Prostate gland (tissue), 2 donors: ENCODE data around the gene CLCF1. TPM values are rescaled to one million over a fixed set of nuclear protein-coding genes. Genes with fewer than 3 reads are reported as not detected.

ENCODE experiments used
- DNase-seq: peaks from one replicate; pipeline ENCODE4 v3.0.0-alpha.2; 2019; ENCODE audit warnings: low spot score
- H3K27ac ChIP-seq, 2 donors: fragments of 200-600 bp; sonication (generic); 2 replicates each; pipeline ENCODE4 v1.5.1; 2017 to 2019
- H3K27me3 ChIP-seq: fragments of 200-600 bp; sonication (generic); replicated peaks from 2 replicates; pipeline ENCODE4 v1.5.1; 2019; ENCODE audit not compliant: insufficient read depth
- H3K36me3 ChIP-seq, 2 donors: fragments of 200-600 bp; sonication (generic); 1 replicate in 1 of 2; 2 replicates in 1 of 2; pipeline versions ENCODE4 v1.5.1 to v1.8.1; 2017 to 2019
- H3K4me1 ChIP-seq: fragments of 200-600 bp; sonication (generic); replicated peaks from 2 replicates; pipeline ENCODE4 v1.5.1; 2019
- H3K4me3 ChIP-seq, 2 donors: fragments of 200-600 bp; sonication (generic); 2 replicates each; pipeline ENCODE4 v1.5.1; 2017 to 2019
- H3K9me3 ChIP-seq: fragments of 200-600 bp; sonication (generic); 2 replicates; pipeline ENCODE4 v1.5.1; 2017
- POLR2A ChIP-seq: fragments of 450-650 bp; IDR thresholded peaks from one replicate; pipeline ENCODE4 v1.6.1; 2016; ENCODE audit warnings: antibody characterized with exemption, mild to moderate bottlenecking
- POLR2AphosphoS5 ChIP-seq: sonication (generic); formaldehyde crosslinking; IDR thresholded peaks from one replicate; pipeline ENCODE4 v1.6.1; 2017; ENCODE audit warnings: antibody characterized with exemption
- WGBS: methylation state at CpG from one replicate; pipeline ENCODE4 v1.1.5; 2018; 5-methylcytosine and 5-hydroxymethylcytosine counted together
- intact Hi-C: fragments of 100-400 bp; cut with DNase I; formaldehyde crosslinking; loops from one replicate; pipeline ENCODE4 v1.14.2; 2022
- total RNA-seq, 2 donors: library from RNA; depleted of rRNA; stranded (reverse); fragments of >200 nt; gene quantifications; one replicate each; pipeline ENCODE4 v1.1.0, GENCODE V29; 2016
- TF ChIP-seq, protein P1 (sequence below), 4 experiments: fragments of 200-600 bp in 2 of 4; fragments of 450-650 bp in 2 of 4; sonication (generic) in 2 of 4; IDR thresholded peaks; 1 replicate in 3 of 4; 2 replicates in 1 of 4; pipeline ENCODE4 v1.5.1; 2016 to 2019; ENCODE audit warnings: antibody characterized with exemption in 4 of 4, mild to moderate bottlenecking in 2 of 4, moderate library complexity in 2 of 4

Gene CLCF1
- total RNA-seq, 2 donors from 2014 or later = 2.5 to 2.6 TPM

DNA sequence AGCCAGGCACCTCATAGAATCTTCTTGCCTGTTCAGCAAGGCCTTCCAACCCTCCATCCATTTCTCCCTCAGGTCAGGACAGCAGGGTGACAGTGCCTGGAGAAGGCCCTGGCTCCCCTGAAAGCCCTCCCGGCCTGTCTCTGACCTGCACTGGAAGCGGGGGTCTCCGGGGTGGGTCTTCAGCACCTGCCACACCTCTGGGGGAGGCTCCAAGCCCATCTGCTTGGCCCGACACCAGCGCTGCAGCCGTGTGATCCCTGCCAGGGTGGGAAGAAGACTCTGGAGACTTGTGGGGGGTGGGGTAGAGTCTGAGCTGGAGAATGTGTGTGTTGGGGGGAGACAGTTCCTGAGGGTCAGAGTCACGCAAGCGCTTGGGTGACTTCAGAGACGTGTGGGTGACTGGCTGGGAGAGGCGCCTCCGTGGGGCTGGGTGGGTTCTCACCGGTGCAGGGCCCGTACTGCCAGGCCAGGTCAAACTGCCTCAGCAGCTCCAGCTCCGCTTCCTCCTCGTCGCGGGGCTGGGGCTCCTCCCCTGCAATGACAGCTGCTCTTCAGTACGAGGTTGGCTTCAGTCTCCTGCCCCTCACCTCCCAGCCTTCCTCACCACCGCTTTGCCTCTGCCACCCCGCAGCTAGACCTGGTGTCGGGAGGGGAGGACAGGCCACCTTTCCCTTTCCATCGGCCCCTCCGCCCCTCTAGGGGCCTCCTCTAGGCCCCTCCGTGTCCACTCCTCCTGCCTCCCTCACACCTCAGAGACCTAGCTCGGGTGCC lies 20.7 kb downstream of the CLCF1 start:
- WGBS = 13% methylated on average over 25 of the region's 25 CpGs
- intact Hi-C loops = loop anchor here (2.0 to 10.0 kb wide), 2 partner anchors 22 to 152 kb away; partner anchors contain the start of genes CDK2AP2 and PITPNM1
- Histone ChIP-seq H3K4me3 (peak overlapping the region; percentile 76 to 81), H3K36me3 (no peaks in the 10 kb centered on the region), H3K27me3 (no peaks in the 10 kb centered on the region), H3K4me1 (peaks cover 25% of the 10 kb centered on the region), H3K9me3 (no peaks in the 10 kb centered on the region), H3K27ac (peak overlapping the region; percentile 99 to 100)
- no peak for TF ChIP-seq POLR2A
- no peak for TF ChIP-seq POLR2AphosphoS5
- TF ChIP-seq, protein P1, sequence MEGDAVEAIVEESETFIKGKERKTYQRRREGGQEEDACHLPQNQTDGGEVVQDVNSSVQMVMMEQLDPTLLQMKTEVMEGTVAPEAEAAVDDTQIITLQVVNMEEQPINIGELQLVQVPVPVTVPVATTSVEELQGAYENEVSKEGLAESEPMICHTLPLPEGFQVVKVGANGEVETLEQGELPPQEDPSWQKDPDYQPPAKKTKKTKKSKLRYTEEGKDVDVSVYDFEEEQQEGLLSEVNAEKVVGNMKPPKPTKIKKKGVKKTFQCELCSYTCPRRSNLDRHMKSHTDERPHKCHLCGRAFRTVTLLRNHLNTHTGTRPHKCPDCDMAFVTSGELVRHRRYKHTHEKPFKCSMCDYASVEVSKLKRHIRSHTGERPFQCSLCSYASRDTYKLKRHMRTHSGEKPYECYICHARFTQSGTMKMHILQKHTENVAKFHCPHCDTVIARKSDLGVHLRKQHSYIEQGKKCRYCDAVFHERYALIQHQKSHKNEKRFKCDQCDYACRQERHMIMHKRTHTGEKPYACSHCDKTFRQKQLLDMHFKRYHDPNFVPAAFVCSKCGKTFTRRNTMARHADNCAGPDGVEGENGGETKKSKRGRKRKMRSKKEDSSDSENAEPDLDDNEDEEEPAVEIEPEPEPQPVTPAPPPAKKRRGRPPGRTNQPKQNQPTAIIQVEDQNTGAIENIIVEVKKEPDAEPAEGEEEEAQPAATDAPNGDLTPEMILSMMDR (IDR thresholded peaks at IDR 0.05) = no peak
- DNase-seq = peak; percentile 52

DNA sequence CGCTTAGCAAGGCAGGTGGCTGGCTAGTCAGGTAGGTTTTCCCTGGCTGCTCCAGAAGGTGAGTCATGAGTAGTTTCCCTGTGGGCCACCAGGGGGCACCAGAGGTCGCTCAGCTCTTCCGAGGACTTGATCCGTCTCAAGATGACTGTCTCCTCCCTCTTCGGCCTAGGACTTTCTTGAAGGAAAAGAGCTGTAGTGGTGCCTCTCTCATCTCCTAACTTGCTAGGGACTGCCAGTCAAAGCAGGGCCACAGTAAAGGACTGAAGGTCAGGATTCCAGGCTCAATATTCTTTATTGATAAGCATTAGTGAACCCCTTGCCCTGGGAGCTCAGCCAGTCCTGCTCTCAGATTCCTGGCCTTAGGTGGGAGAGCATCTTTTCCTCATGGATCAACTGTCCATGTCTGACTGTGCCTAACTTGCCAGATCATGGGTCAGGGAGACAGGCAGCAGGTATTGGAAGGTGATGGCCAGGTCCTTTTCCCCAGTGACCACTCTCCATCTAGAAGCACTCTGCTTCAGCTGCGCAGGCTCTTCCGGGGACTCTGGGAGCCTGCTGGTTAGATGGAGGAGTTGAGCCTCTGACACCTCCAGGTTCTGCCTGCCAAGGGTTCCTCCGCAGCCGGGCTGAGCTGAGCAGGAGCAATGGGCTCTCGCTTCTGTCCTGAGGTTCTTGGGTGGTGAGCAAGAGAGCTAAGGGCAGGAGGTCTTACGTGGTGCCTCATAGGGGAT lies 22.0 kb downstream of the CLCF1 start:
- 50% methylated on average over 11 of the region's 11 CpGs for WGBS
- Histone ChIP-seq H3K36me3 (no peaks in the 10 kb centered on the region), H3K4me3 (peak overlapping the region in 1 of 2 donors; percentile 76), H3K4me1 (peaks cover 20% of the 10 kb centered on the region), H3K9me3 (no peaks in the 10 kb centered on the region), H3K27me3 (no peaks in the 10 kb centered on the region), H3K27ac (peak overlapping the region; percentile 99 to 100)
- intact Hi-C loops = loop anchor here (2.0 to 10.0 kb wide), 2 partner anchors 23 to 153 kb away; partner anchors contain the start of genes CDK2AP2 and PITPNM1
- DNase-seq = peak; percentile 74
- TF ChIP-seq, protein P1 (IDR thresholded peaks at IDR 0.05) = peak; percentile 82 to 97 (median 94)
- TF ChIP-seq POLR2AphosphoS5 (peak; percentile 79), POLR2A (no peak)

- Histone ChIP-seq H3K4me1 (peaks cover 23% of the 10 kb centered on the region), H3K9me3 (no peaks in the 10 kb centered on the region), H3K36me3 (no peaks in the 10 kb centered on the region), H3K27me3 (no peaks in the 10 kb centered on the region), H3K4me3 (no peak overlapping the region), H3K27ac (peak overlapping the region in 1 of 2 donors; percentile 51)
- intact Hi-C loops = loop anchor here (10.0 kb wide), 1 partner anchor 155 kb away; the partner anchor contains the start of genes CDK2AP2 and PITPNM1
- TF ChIP-seq, protein P1 (IDR thresholded peaks at IDR 0.05) = no peak
- TF ChIP-seq POLR2AphosphoS5 = no peak
- TF ChIP-seq POLR2A = no peak
- WGBS = 90% methylated on average over 4 of the region's 4 CpGs
- DNase-seq = no peak
Observed at GRCh38 chr11:67349928-67350465, 23.4 kb downstream of the CLCF1 start.

DNA sequence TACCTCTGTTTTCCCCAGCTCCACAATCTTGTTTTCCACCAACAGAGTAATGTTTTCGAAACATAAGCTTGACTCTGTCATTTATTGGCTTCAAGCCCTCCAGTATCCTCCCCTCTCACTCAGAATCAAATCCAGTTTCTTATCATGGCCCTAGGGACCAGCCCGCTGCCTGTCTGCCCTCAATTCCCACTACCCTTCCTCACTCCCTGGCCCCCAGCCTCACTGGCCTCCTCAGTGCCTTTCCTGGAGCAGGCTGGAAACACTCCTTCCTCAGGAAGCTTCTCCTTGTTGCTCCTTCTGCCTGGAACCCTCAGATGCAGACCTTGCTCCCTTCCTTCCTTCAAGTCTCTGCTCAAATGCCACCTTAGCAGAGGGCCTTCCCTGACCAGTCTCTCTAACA lies 23.9 kb downstream of the CLCF1 start:
- peaks cover 23% of the 10 kb centered on the region for H3K4me1 ChIP-seq
- TF ChIP-seq POLR2AphosphoS5 = no peak
- TF ChIP-seq, protein P1 (IDR thresholded peaks at IDR 0.05) = no peak
- no peak for TF ChIP-seq POLR2A
- no peaks in the 10 kb centered on the region for H3K9me3 ChIP-seq
- no peak for DNase-seq
- H3K4me3 ChIP-seq = no peak overlapping the region
- peak overlapping the region; percentile 6 to 51 for H3K27ac ChIP-seq
- intact Hi-C loops = no loop called here
- H3K36me3 ChIP-seq = no peaks in the 10 kb centered on the region
- no peaks in the 10 kb centered on the region for H3K27me3 ChIP-seq
- 90% methylated on average over 2 of the region's 2 CpGs for WGBS
